Osteocyte (in vitro differentiated cells): Measurements from ENCODE around the gene VAMP4. TPM values are rescaled to one million over a fixed set of nuclear protein-coding genes. Genes with fewer than 3 reads are reported as not detected.

Experiments used
- DNase-seq: peaks from one replicate; pipeline ENCODE4 v3.0.0; 2021; ENCODE audit warnings: mixed read lengths; ENCODE audit not compliant: unreplicated experiment; ENCODE audit errors: extremely low spot score
- H3K27ac Mint-ChIP-seq: one replicate; pipeline ENCODE4 v1.8.0; 2021; ENCODE audit warnings: mild to moderate bottlenecking, mixed read lengths; ENCODE audit not compliant: unreplicated experiment
- H3K27me3 Mint-ChIP-seq: one replicate; pipeline ENCODE4 v1.8.0; 2021; ENCODE audit warnings: mixed read lengths; ENCODE audit not compliant: unreplicated experiment
- H3K36me3 Mint-ChIP-seq: one replicate; pipeline ENCODE4 v1.8.0; 2021; ENCODE audit warnings: mixed read lengths; ENCODE audit not compliant: unreplicated experiment
- H3K4me1 Mint-ChIP-seq: one replicate; pipeline ENCODE4 v1.8.0; 2021; ENCODE audit warnings: mixed read lengths; ENCODE audit not compliant: unreplicated experiment
- H3K4me3 Mint-ChIP-seq: one replicate; pipeline ENCODE4 v1.8.0; 2021; ENCODE audit warnings: mild to moderate bottlenecking, moderate library complexity, mixed read lengths; ENCODE audit not compliant: unreplicated experiment
- H3K9me3 Mint-ChIP-seq: one replicate; pipeline ENCODE4 v1.8.0; 2021; ENCODE audit warnings: mixed read lengths; ENCODE audit not compliant: unreplicated experiment
- CTCF ChIP-seq: fragments of 200-600 bp; sonication (generic); IDR thresholded peaks from 2 replicates; pipeline ENCODE4 v1.5.0; 2021; ENCODE audit warnings: antibody characterized with exemption, mild to moderate bottlenecking, moderate library complexity
- total RNA-seq: library from RNA; stranded (reverse); gene quantifications from 2 replicates; pipeline ENCODE4 v1.2.1, GENCODE V29; 2021

Gene VAMP4
- total RNA-seq, 1 donor from 2014 or later: 14.5 TPM

- TF ChIP-seq CTCF: no peak
- no peaks in the 10 kb centered on the region for H3K27me3 Mint-ChIP-seq
- peaks cover 4% of the 10 kb centered on the region for H3K36me3 Mint-ChIP-seq
- peaks cover 29% of the 10 kb centered on the region for H3K4me1 Mint-ChIP-seq
- peak overlapping the region; percentile 98 for H3K27ac Mint-ChIP-seq
- peak overlapping the region; percentile 96 for H3K4me3 Mint-ChIP-seq
- DNase-seq: no peak
- H3K9me3 Mint-ChIP-seq: no peaks in the 10 kb centered on the region
Measured at GRCh38 chr1:171743081-171743870, 1.4 kb upstream of the VAMP4 start.

GRCh38 chr1:171742577-171742922 is 685 bp upstream of the VAMP4 start:
- Mint-ChIP-seq H3K4me1 (peaks cover 29% of the 10 kb centered on the region), H3K36me3 (peaks cover 6% of the 10 kb centered on the region), H3K4me3 (peak overlapping the region; percentile 96), H3K9me3 (no peaks in the 10 kb centered on the region), H3K27me3 (no peaks in the 10 kb centered on the region), H3K27ac (peak overlapping the region; percentile 98)
- DNase-seq: no peak
- no peak for TF ChIP-seq CTCF

GRCh38 chr1:171740987-171741871 is 636 bp downstream of the VAMP4 start:
- Mint-ChIP-seq H3K27ac (peak overlapping the region; percentile 98), H3K4me1 (peaks cover 29% of the 10 kb centered on the region), H3K36me3 (peaks cover 13% of the 10 kb centered on the region), H3K27me3 (no peaks in the 10 kb centered on the region), H3K4me3 (peak overlapping the region; percentile 96), H3K9me3 (no peaks in the 10 kb centered on the region)
- no peak for DNase-seq
- no peak for TF ChIP-seq CTCF

GRCh38 chr1:171740356-171740863 is 1.5 kb downstream of the VAMP4 start:
- peaks cover 13% of the 10 kb centered on the region for H3K36me3 Mint-ChIP-seq
- no peak for DNase-seq
- H3K27me3 Mint-ChIP-seq: no peaks in the 10 kb centered on the region
- no peak overlapping the region for H3K27ac Mint-ChIP-seq
- peaks cover 29% of the 10 kb centered on the region for H3K4me1 Mint-ChIP-seq
- H3K4me3 Mint-ChIP-seq: peak overlapping the region; percentile 15
- no peaks in the 10 kb centered on the region for H3K9me3 Mint-ChIP-seq
- no peak for TF ChIP-seq CTCF

- peaks cover 29% of the 10 kb centered on the region for H3K4me1 Mint-ChIP-seq
- DNase-seq: no peak
- no peaks in the 10 kb centered on the region for H3K9me3 Mint-ChIP-seq
- H3K27me3 Mint-ChIP-seq: no peaks in the 10 kb centered on the region
- no peak for TF ChIP-seq CTCF
- no peak overlapping the region for H3K4me3 Mint-ChIP-seq
- H3K36me3 Mint-ChIP-seq: peaks cover 15% of the 10 kb centered on the region
- no peak overlapping the region for H3K27ac Mint-ChIP-seq
Measured at GRCh38 chr1:171739656-171740055, 2.2 kb downstream of the VAMP4 start.
